DMS 273 treated with DMSO at 0.1 percent for 48 hours (cell line): ENCODE results near the gene SPSB2.

Experiments used
- DNase-seq: peaks from one replicate; lab custom pipeline; 2025; lab: John Stamatoyannopoulos, UW

The SPSB2 gene

GRCh38 chr12:6851153-6851920, 21.8 kb downstream of the SPSB2 start, which contains the start of gene CDCA3:
TSS of gene CDCA3 (minus strand) at chr12:6851286. CDS start at chr12:6850952, 334 bp downstream.
- peak; percentile 93 for DNase-seq

- no peak for DNase-seq
Measured at GRCh38 chr12:6850796-6851152, 22.3 kb downstream of the SPSB2 start.

- DNase-seq = no peak
Measured at GRCh38 chr12:6849976-6850560, 23.0 kb downstream of the SPSB2 start.

- DNase-seq = no peak
Measured at GRCh38 chr12:6849427-6849826, 23.7 kb downstream of the SPSB2 start.

GRCh38 chr12:6847676-6848075, 25.4 kb downstream of the SPSB2 start:
- no peak for DNase-seq

- no peak for DNase-seq
Measured at GRCh38 chr12:6846316-6846869, 26.7 kb downstream of the SPSB2 start.

- no peak for DNase-seq
Measured at GRCh38 chr12:6845395-6845794, 27.7 kb downstream of the SPSB2 start.

GRCh38 chr12:6843118-6843902, 29.8 kb downstream of the SPSB2 start:
- no peak for DNase-seq

- no peak for DNase-seq
Measured at GRCh38 chr12:6842075-6842474, 31.0 kb downstream of the SPSB2 start.

GRCh38 chr12:6840761-6841515, 32.2 kb downstream of the SPSB2 start, which contains the start of gene GNB3:
TSS of gene GNB3 (plus strand) at chr12:6840925. CDS start at chr12:6841288, 363 bp downstream.
- DNase-seq = no peak

- no peak for DNase-seq
Measured at GRCh38 chr12:6840330-6840729, 32.8 kb downstream of the SPSB2 start.

- DNase-seq = no peak
Measured at GRCh38 chr12:6839482-6840201, 33.5 kb downstream of the SPSB2 start.

GRCh38 chr12:6838854-6839253, 34.2 kb downstream of the SPSB2 start:
- DNase-seq = no peak

GRCh38 chr12:6837370-6838060, 35.6 kb downstream of the SPSB2 start:
- no peak for DNase-seq

GRCh38 chr12:6836851-6837250, 36.3 kb downstream of the SPSB2 start:
- no peak for DNase-seq

GRCh38 chr12:6834873-6835272, 38.2 kb downstream of the SPSB2 start:
- DNase-seq = no peak

- no peak for DNase-seq
Measured at GRCh38 chr12:6834254-6834653, 38.8 kb downstream of the SPSB2 start.

GRCh38 chr12:6833189-6833890, 39.8 kb downstream of the SPSB2 start:
- DNase-seq = no peak

- no peak for DNase-seq
Measured at GRCh38 chr12:6832125-6832524, 41.0 kb downstream of the SPSB2 start.

- no peak for DNase-seq
Measured at GRCh38 chr12:6831450-6831995, 41.6 kb downstream of the SPSB2 start.
